ENCODE data around the gene CD59. TPM values are rescaled to one million over a fixed set of nuclear protein-coding genes. Genes with fewer than 3 reads are reported as not detected.

The CD59 gene
- total RNA-seq, 3 donors from 2014 or later, result 296 to 563 (median 375) TPM

- peak overlapping the region in 1 of 3 donors; percentile 43 for H3K4me3 ChIP-seq
- H3K4me1 ChIP-seq, result peaks cover 15 to 41% of the 10 kb centered on the region in 2 donors
- no peaks in the 10 kb centered on the region for H3K9me3 ChIP-seq
- DNase-seq (ENCODE audit: low spot score in 2 of 2), result no peak
- intact Hi-C loops (cut with DNase I; ENCODE audit: low total_unique reads), result no loop called here
- H3K27ac ChIP-seq, result peak overlapping the region; percentile 96
- no peak for TF ChIP-seq CTCF (IDR thresholded peaks at IDR 0.05)
- peak in 2 of 3 donors; percentile 24 to 66 for TF ChIP-seq POLR2AphosphoS5 (IDR thresholded peaks at IDR 0.05)
- no peak for TF ChIP-seq POLR2A (IDR thresholded peaks at IDR 0.05)
- H3K36me3 ChIP-seq, result no peaks in the 10 kb centered on the region
- H3K27me3 ChIP-seq, result no peaks in the 10 kb centered on the region
These were observed 45.0 kb downstream of the CD59 start for GRCh38 chr11:33691066-33691864.

GRCh38 chr11:33690290-33691065 lies 45.7 kb downstream of the CD59 start:
- TF ChIP-seq POLR2A (IDR thresholded peaks at IDR 0.05) (no peak), POLR2AphosphoS5 (IDR thresholded peaks at IDR 0.05) (peak in 2 of 3 donors; percentile 66 to 70)
- Histone ChIP-seq H3K36me3 (no peaks in the 10 kb centered on the region), H3K27ac (peak overlapping the region; percentile 96), H3K9me3 (no peaks in the 10 kb centered on the region), H3K27me3 (no peaks in the 10 kb centered on the region), H3K4me1 (peaks cover 15 to 40% of the 10 kb centered on the region in 2 donors), H3K4me3 (peak overlapping the region in 1 of 3 donors; percentile 43)
- intact Hi-C loops (cut with DNase I; ENCODE audit: low total_unique reads), result no loop called here
- DNase-seq (ENCODE audit: low spot score in 2 of 2), result peak in 1 of 2 donors; percentile 71

- Histone ChIP-seq H3K9me3 (no peaks in the 10 kb centered on the region), H3K36me3 (no peaks in the 10 kb centered on the region), H3K4me3 (no peak overlapping the region), H3K27me3 (no peaks in the 10 kb centered on the region), H3K4me1 (peaks cover 15 to 31% of the 10 kb centered on the region in 2 donors), H3K27ac (peak overlapping the region; percentile 96)
- TF ChIP-seq POLR2AphosphoS5 (IDR thresholded peaks at IDR 0.05), result no peak
- no peak for TF ChIP-seq POLR2A (IDR thresholded peaks at IDR 0.05)
- TF ChIP-seq CTCF (IDR thresholded peaks at IDR 0.05), result no peak
- intact Hi-C loops (cut with DNase I; ENCODE audit: low total_unique reads), result no loop called here
- no peak for DNase-seq (ENCODE audit: low spot score in 2 of 2)
These were observed 46.7 kb downstream of the CD59 start for GRCh38 chr11:33689501-33689900.

GRCh38 chr11:33689085-33689484 lies 47.1 kb downstream of the CD59 start:
- Histone ChIP-seq H3K4me3 (no peak overlapping the region), H3K27ac (peak overlapping the region; percentile 96), H3K4me1 (peaks cover 15 to 31% of the 10 kb centered on the region in 2 donors), H3K9me3 (no peaks in the 10 kb centered on the region), H3K36me3 (no peaks in the 10 kb centered on the region), H3K27me3 (no peaks in the 10 kb centered on the region)
- intact Hi-C loops (cut with DNase I; ENCODE audit: low total_unique reads), result no loop called here
- no peak for TF ChIP-seq POLR2AphosphoS5 (IDR thresholded peaks at IDR 0.05)
- no peak for TF ChIP-seq POLR2A (IDR thresholded peaks at IDR 0.05)
- TF ChIP-seq CTCF (IDR thresholded peaks at IDR 0.05), result no peak
- no peak for DNase-seq (ENCODE audit: low spot score in 2 of 2)

- Histone ChIP-seq H3K27me3 (no peaks in the 10 kb centered on the region), H3K4me3 (no peak overlapping the region), H3K9me3 (no peaks in the 10 kb centered on the region), H3K27ac (no peak overlapping the region), H3K36me3 (no peaks in the 10 kb centered on the region), H3K4me1 (peaks cover 14 to 28% of the 10 kb centered on the region in 2 donors)
- no peak for DNase-seq (ENCODE audit: low spot score in 2 of 2)
- TF ChIP-seq CTCF (IDR thresholded peaks at IDR 0.05) (peak; percentile 44 to 76 (median 60)), POLR2AphosphoS5 (IDR thresholded peaks at IDR 0.05) (no peak)
- intact Hi-C loops (cut with DNase I; ENCODE audit: low total_unique reads), result no loop called here
These were observed 48.3 kb downstream of the CD59 start for GRCh38 chr11:33687733-33688479.
